Fibroblast of villous mesenchyme (primary cell): ENCODE measurements around the gene GRIK3. TPM values are rescaled to one million over a fixed set of nuclear protein-coding genes. Genes with fewer than 3 reads are reported as not detected.

Experiments
- DNase-seq: peaks from one replicate; pipeline ENCODE4 v3.0.0-alpha.2; 2010; ENCODE audit warnings: low read depth
- H3K4me3 ChIP-seq: 2 replicates; pipeline ENCODE4 v1.5.1; 2011; ENCODE audit warnings: low read depth, mild to moderate bottlenecking, low read length
- total RNA-seq: library from RNA; depleted of rRNA; stranded (reverse); fragments of >200 nt; gene quantifications from 2 replicates; pipeline ENCODE4 v1.2.3, GENCODE V29; 2012
- TF ChIP-seq, protein P1 (sequence below): IDR thresholded peaks from 2 replicates; pipeline ENCODE4 v1.5.1; 2012; ENCODE audit warnings: low read depth, mild to moderate bottlenecking, low read length; ENCODE audit not compliant: insufficient read depth

The GRIK3 gene
- total RNA-seq, 1 donor = not detected

DNA sequence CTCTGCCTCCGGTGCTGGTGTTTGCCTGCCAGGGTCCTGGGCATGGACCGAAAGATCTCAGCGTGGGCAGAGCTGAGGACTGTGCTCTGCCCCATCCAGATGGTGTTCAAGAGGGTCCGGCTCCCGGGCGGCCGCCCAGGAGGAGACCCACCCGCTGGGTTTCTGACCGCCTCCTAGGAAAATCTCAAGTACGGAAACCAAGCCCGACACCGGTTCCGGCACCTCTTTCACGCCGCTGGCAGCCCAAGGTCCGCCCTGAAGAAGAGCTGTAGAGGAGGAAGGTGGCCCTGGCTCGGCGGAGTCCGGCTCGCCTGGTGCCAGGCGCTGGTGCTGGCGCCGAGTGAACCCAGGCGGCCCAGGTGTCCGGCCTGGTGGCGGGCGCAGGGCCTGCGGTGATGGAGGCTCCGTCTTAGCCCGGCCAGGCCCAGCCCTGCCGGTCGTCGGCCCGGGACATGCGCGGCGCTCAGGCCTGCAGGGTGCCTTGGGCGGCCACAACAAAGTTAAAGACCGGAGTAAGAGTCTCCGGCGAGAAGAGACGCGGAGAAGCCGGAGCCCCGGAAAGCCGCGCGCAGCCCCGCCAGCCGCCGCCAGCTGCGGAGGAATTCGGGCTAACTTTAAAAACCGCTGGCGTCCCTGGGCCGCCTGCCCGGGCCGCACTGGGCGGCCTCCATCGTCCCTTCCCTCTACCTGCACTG is 1.5 kb downstream of the GRIK3 start:
- no peak for DNase-seq
- TF ChIP-seq, protein P1, sequence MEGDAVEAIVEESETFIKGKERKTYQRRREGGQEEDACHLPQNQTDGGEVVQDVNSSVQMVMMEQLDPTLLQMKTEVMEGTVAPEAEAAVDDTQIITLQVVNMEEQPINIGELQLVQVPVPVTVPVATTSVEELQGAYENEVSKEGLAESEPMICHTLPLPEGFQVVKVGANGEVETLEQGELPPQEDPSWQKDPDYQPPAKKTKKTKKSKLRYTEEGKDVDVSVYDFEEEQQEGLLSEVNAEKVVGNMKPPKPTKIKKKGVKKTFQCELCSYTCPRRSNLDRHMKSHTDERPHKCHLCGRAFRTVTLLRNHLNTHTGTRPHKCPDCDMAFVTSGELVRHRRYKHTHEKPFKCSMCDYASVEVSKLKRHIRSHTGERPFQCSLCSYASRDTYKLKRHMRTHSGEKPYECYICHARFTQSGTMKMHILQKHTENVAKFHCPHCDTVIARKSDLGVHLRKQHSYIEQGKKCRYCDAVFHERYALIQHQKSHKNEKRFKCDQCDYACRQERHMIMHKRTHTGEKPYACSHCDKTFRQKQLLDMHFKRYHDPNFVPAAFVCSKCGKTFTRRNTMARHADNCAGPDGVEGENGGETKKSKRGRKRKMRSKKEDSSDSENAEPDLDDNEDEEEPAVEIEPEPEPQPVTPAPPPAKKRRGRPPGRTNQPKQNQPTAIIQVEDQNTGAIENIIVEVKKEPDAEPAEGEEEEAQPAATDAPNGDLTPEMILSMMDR = no peak
- H3K4me3 ChIP-seq = no peak overlapping the region

DNA sequence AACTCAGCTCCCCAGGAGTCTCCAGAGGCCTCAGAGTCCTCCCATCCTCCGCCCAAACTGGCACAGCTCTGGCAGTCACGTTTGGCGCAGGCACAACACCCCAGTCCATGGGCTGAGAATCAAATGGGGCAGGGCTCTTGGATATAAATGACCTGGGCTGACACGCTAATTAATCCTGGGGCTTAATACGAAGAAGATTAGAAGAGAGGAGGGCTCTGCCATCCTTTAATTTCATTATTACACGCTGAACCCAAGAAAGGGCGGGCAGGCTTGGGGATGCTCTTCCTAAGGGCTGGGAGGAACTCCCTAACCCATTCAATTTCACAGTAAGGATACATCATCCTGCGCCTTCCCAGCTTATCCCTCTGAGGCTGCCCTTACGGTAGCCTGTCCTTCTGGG is 2.4 kb downstream of the GRIK3 start:
- TF ChIP-seq, protein P1 = no peak
- DNase-seq = no peak
- no peak overlapping the region for H3K4me3 ChIP-seq

DNA sequence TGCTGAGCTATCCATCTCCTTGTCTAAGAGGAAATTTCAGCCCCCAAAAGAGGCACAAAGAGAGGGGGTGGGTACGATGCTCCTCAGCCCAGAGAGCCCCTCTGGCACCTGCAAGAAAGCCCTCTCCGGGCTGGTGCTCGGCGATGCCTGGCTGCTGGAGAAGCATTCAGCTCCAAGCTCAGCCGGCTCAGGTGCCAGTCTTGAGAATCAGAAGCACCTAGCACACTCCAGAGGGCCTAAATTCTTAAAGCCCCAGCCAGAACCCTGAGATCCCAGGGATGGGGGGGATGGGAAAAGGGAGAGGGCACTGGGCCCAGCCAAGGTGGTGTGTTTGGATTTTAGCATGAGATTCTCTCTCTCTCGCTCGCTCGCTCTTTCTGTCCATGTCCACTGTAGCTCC is 2.9 kb downstream of the GRIK3 start:
- no peak overlapping the region for H3K4me3 ChIP-seq
- DNase-seq = no peak
- TF ChIP-seq, protein P1 = no peak

DNA sequence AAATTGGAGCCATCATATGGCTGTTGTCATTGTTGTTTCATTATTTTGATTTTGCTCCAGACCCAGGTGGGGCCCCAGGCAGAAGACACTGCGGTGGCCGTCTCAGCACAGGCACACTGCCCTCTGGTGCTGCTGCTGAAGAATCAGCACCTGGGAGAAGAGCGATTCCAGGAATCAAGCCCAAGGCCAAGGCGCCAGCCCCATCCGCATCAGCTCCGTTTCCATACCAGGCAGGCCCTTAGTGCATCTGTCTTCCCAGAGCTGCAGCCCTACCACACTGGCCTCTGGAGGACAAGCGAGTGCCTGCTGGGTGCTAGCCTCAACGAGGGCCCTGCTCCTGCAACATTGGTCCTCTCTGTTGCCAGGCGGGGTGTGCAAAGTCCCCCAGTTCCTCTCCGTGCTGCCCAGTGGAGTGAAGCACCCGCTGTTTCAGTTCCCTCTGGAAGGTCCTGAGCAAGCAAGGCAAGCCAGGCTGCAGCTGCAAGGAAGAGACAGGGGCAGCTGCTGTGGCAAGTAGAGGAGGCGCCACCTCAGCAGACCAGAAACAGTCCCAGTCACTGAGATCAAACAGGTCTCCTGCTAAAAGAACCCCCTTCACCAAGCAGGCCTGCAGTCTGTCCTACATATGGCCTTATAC is 5.2 kb downstream of the GRIK3 start:
- H3K4me3 ChIP-seq = no peak overlapping the region
- TF ChIP-seq, protein P1 = no peak
- DNase-seq = no peak

DNA sequence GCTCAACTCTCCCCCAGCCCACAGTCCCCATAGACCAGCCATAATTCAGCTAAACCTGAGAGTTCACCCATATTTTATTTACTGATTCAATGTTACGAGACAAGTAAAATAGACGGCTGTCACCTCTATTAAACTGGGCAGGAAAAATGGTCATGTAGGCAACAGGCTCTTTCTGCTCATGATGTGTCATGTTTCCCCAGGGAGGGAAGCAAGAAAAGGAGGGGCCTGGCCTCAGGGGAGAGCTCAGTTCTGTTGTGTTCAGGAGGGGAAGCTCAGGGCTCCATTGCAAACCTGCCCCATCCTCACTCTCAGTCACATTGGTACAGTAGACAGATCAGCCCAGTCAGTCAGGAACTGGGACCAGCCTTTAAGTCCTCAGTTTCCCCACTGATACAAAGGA is 12.8 kb downstream of the GRIK3 start:
- H3K4me3 ChIP-seq = no peak overlapping the region
- TF ChIP-seq, protein P1 = no peak
- DNase-seq = no peak

DNA sequence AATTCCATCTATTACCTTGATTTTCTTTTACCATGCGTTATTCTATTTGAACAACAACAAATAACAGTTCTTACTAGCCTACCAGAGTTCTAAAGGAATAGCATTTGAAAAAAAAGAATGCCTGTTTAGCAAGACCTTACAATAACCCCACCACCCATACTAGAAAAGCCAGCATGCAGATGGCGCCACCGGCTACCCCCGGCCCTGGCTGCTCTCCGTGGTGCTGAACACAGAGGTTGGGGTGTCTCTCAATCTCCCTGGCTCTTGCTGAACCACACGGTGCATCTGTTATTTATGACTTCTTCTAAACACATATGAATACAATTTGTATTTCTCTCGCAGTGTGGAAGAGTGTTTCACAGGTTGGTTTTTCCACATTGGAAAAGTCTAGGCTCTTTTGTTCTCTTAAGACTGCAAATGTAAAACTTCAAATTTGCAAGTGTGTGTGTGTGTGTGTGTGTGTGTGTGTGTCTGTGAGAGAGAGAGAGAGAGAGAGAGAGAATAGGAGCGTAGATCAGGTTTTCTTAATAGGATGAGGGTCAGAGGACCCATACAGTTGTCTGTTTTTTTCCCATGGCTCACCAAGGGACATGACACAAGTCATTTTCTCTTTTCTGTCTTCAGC is 13.6 kb downstream of the GRIK3 start:
- DNase-seq = no peak
- H3K4me3 ChIP-seq = no peak overlapping the region
- TF ChIP-seq, protein P1 = no peak
